Suppressor macrophage treated with lipopolysaccharide for 1 hour (primary cell): ENCODE results near the gene CAV1.

ENCODE experiments used
- DNase-seq, 3 donors: peaks; one replicate each; pipeline ENCODE4 v3.0.0-alpha.2; 2020 to 2022

Gene CAV1

DNA sequence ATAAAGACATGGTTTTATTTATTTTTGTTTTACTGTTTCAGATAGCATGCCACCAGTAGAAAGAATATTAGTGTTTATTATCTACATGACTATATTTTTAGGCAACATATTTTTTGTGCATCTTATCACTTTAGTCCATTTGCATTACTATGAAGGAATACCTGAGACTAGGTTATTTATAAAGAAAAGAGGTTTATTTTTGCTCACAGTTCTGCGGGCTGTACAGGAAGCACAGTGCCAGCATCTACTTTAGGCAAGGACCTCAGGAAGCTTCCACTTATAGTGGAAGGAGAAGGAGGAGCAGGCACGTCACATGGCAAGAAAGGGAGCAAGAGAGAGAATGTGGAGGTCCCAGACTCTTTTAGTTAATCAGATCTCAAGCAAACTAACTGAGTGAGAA is 19.6 kb upstream of the CAV1 start:
- DNase-seq = no peak

GRCh38 chr7:116505823-116506222 is 19.0 kb upstream of the CAV1 start:
- no peak for DNase-seq

DNA sequence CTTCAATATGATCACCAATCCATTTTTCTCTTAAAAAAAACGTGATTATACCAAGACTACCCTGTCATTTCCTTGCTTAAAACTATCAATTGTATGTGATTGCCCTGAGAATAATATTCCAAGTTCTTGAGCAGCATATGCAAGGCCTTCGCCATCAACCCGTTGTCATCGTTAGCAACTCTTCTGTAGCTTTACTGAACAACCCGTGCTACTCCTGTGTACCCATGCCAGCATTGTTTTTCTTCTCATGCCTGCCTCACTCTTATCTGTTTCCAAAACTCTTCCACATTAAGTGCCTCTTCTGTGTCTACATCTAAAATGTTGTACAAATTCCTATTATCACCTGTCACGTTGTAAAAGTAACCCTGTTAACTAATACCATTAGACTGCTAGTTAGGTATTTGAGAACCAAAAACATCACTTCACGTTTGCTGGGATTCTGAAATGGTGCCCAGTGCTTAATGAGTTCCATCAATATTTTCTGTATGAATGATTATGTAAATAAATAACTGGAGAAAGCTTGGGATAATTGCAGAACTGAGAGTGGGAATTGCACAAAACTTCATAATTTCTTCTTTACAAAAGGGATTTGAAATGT is 14.8 kb upstream of the CAV1 start:
- no peak for DNase-seq

DNA sequence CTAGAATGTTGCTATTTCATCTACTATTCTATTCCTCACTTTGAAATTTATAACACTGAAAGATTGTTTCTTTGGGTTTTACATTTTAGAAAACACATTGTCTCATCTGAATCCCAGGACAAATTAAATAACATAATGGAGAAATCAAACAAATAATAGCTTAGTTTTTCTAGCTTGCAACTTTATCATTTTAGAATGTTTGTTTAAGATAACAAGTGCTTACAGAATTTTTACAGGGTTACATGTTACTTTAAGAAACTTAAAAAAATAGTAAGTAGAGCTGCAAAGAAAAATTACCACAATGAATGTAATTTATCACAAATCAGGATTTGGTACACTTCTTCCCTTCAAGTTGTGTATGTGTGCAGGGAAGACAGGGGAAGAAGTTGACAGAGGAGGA is 14.0 kb upstream of the CAV1 start:
- DNase-seq = no peak

- DNase-seq = peak in 2 of 3 donors; percentile 21 to 29
Measured at GRCh38 chr7:116511552-116512519, 13.0 kb upstream of the CAV1 start.

GRCh38 chr7:116512520-116513188 is 12.2 kb upstream of the CAV1 start:
- DNase-seq = no peak

DNA sequence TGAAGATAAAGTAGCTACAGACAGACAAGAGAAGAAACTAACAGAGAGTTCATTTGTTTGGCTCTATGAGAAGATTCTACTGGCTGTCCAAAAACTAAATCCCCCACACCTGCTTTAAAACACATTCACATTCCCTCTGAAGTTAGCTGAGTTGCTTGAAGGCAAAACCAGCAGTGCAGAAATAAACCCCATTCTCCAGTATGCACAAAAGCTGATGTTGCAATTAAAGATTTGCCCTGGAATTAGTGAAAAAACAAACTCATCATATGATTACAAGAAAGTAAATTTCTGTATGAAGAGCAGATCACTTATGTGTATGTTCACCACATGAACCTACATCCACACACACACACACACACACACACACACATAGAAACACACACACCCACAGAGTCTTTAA is 9.3 kb upstream of the CAV1 start:
- no peak for DNase-seq

GRCh38 chr7:116516324-116516723 is 8.5 kb upstream of the CAV1 start:
- DNase-seq = no peak

- no peak for DNase-seq
Measured at GRCh38 chr7:116517626-116518025, 7.2 kb upstream of the CAV1 start.

DNA sequence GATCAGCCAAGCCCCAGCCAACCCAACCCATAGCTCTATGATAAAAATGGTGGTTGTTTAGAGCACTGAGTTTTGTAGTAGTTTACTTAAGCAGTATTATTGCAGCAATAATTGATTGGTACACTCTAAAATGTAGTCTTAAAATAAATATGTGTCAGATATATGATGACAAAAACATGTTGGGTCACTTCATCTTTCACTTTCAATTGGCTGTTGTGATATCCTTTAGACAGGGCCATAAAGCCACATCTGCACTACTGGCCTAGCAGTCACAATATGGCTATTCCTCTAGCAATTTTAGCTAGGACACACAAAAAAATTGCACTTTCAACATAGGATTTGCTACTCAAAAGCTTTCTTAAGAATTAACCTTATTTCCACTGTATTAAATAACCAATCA is 5.9 kb upstream of the CAV1 start:
- no peak for DNase-seq

DNA sequence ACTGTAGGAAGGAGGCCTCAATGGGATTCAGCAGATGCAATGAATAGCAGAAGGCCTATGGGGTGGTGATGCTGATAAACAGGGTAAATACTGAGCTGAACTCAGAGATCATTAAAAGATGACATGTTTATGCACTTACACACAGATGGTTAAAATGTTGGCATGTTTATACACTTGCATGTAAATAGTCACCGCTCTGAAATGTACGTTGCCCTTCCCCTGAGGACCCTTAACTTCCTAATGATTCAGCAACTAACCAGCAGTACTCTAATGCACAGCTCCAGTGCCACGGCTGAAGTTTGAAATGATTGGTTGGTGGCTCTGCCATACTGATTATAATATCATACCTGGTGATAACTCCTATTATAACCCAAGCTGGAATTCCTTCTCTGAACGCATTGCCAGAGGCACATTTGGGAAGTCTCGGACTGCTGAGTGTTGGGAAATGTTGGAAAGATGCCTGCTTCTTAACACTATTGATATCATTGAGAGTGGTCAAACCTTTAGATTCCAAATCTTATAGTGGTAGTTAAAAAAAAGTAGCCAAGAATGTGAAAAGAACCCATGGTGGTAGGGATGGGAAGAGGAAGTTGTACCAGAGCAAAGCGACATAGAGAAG is 3.7 kb upstream of the CAV1 start:
- DNase-seq = no peak

- DNase-seq = no peak
Measured at GRCh38 chr7:116522247-116522646, 2.6 kb upstream of the CAV1 start.

- no peak for DNase-seq
Measured at GRCh38 chr7:116524221-116524608, 621 bp upstream of the CAV1 start.

GRCh38 chr7:116525298-116525912 is 569 bp downstream of the CAV1 start:
- peak in 1 of 3 donors; percentile 33 for DNase-seq

- peak; percentile 67 to 91 (median 80) for DNase-seq
Measured at GRCh38 chr7:116525913-116526861, 1.4 kb downstream of the CAV1 start.

DNA sequence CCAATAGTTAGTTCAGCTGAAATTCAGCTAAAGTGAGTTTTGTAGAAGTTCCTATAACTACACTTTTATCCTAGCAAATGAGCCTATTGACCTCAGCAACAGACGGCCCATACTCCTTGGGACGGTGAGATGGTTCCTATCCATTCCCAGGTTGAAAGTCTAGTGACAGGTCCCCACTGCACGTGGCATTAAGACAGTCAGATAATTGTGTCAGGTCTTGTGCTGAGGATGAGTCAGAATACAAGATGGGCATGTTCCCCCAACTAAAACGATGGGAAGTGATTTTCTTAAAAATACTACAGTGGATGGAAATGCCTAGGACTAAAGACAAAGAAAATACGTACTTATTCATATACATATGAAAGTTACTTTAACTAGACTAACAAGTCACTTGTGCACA is 2.1 kb downstream of the CAV1 start:
- DNase-seq = no peak

DNA sequence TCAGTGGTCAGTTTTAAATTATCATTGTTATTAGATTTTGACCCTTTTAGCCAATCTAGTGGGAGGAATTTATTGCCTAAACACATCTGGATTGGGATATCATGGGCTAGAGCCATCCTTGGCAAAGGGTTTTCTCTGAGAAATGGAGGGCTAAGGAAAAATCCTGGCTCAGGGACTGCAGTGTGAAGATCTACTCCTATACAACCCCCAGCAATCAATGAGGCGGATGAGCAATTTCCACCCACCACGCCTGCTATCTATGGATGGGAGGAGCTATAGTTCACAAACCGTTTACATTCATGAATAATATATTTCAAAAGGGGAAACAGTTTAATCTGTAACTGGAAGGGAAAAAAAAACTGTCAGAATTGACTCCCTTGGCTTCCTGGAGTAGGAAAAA is 2.7 kb downstream of the CAV1 start:
- peak in 1 of 3 donors; percentile 10 for DNase-seq

GRCh38 chr7:116528008-116528789 is 3.4 kb downstream of the CAV1 start:
- DNase-seq = peak in 2 of 3 donors; percentile 9 to 27

GRCh38 chr7:116529250-116529649 is 4.4 kb downstream of the CAV1 start:
- DNase-seq = no peak

GRCh38 chr7:116530107-116530820 is 5.4 kb downstream of the CAV1 start:
- DNase-seq = peak in 1 of 3 donors; percentile 23
